D341Med (cell line): Measurements from ENCODE around the gene SLC24A4.

Experiments
- DNase-seq: peaks from one replicate; pipeline ENCODE4 v3.0.0; 2012; ENCODE audit warnings: low spot score

Gene SLC24A4

GRCh38 chr14:92458136-92459029 lies 135.4 kb downstream of the SLC24A4 start:
- no peak for DNase-seq

- no peak for DNase-seq
Measured at GRCh38 chr14:92459030-92459949, 136.3 kb downstream of the SLC24A4 start.

- DNase-seq = no peak
Measured at GRCh38 chr14:92459950-92460421, 137.0 kb downstream of the SLC24A4 start.

- DNase-seq = no peak
Measured at GRCh38 chr14:92460541-92460915, 137.6 kb downstream of the SLC24A4 start.

GRCh38 chr14:92460916-92461579 lies 138.1 kb downstream of the SLC24A4 start:
- no peak for DNase-seq

- DNase-seq = no peak
Measured at GRCh38 chr14:92461891-92462290, 138.9 kb downstream of the SLC24A4 start.

GRCh38 chr14:92462568-92462967 lies 139.6 kb downstream of the SLC24A4 start:
- DNase-seq = no peak

GRCh38 chr14:92463141-92463540 lies 140.2 kb downstream of the SLC24A4 start:
- no peak for DNase-seq

GRCh38 chr14:92464156-92464555 lies 141.2 kb downstream of the SLC24A4 start:
- no peak for DNase-seq

- no peak for DNase-seq
Measured at GRCh38 chr14:92464716-92465115, 141.8 kb downstream of the SLC24A4 start.

- no peak for DNase-seq
Measured at GRCh38 chr14:92465353-92466055, 142.5 kb downstream of the SLC24A4 start.

- no peak for DNase-seq
Measured at GRCh38 chr14:92466059-92466458, 143.1 kb downstream of the SLC24A4 start.

- no peak for DNase-seq
Measured at GRCh38 chr14:92469515-92469914, 146.6 kb downstream of the SLC24A4 start.

GRCh38 chr14:92470215-92470614 lies 147.2 kb downstream of the SLC24A4 start:
- no peak for DNase-seq

GRCh38 chr14:92470811-92471210 lies 147.8 kb downstream of the SLC24A4 start:
- DNase-seq = no peak

- no peak for DNase-seq
Measured at GRCh38 chr14:92471919-92472318, 149.0 kb downstream of the SLC24A4 start.

GRCh38 chr14:92472860-92473259 lies 149.9 kb downstream of the SLC24A4 start:
- DNase-seq = no peak

- no peak for DNase-seq
Measured at GRCh38 chr14:92473261-92473968, 150.4 kb downstream of the SLC24A4 start.

- no peak for DNase-seq
Measured at GRCh38 chr14:92473969-92474535, 151.1 kb downstream of the SLC24A4 start.

GRCh38 chr14:92475037-92475436 lies 152.1 kb downstream of the SLC24A4 start:
- DNase-seq = no peak
